ENCODE data around the gene MRPL1. TPM values are rescaled to one million over a fixed set of nuclear protein-coding genes. Genes with fewer than 3 reads are reported as not detected.
A peak's percentile ranks its signal among the peaks of the same experiment; 100 is the strongest.

MRPL1 gene
- polyA plus RNA-seq, 3 donors = 4.0 to 11.8 (median 10.7) TPM

- Histone ChIP-seq H3K4me1 (ENCODE audit: control insufficient read depth in 1 of 2, insufficient read depth in 2 of 2, low read length in 2 of 2) (peaks cover 35 to 36% of the 10 kb centered on the region in 2 donors), H3K27ac (ENCODE audit: low read depth in 1 of 2, low read length in 2 of 2) (peak overlapping the region; percentile 91 to 94), H2AFZ (ENCODE audit: insufficient read depth, low read depth, low read length, poor library complexity, severe bottlenecking) (peak overlapping the region; percentile 88), H3K9me3 (replicated peaks in 1 of 2; ENCODE audit: control insufficient read depth in 1 of 2, insufficient read depth in 1 of 2, low read length in 2 of 2) (no peaks in the 10 kb centered on the region), H3K36me3 (replicated peaks in 1 of 2; ENCODE audit: control insufficient read depth in 1 of 2, insufficient read depth in 2 of 2, low read length in 2 of 2) (no peaks in the 10 kb centered on the region), H3K9ac (ENCODE audit: insufficient read depth, low read length, poor library complexity, severe bottlenecking) (peak overlapping the region; percentile 93), H3K4me2 (replicated peaks; ENCODE audit: extremely low read depth, low read length, poor library complexity, severe bottlenecking) (peak overlapping the region; percentile 83), H3K4me3 (replicated peaks in 1 of 3; ENCODE audit: low read depth in 2 of 3, low read length in 3 of 3) (peak overlapping the region; percentile 66 to 95 (median 69)), H3K27me3 (ENCODE audit: control insufficient read depth in 2 of 2, insufficient read depth in 2 of 2, low read length in 2 of 2) (no peaks in the 10 kb centered on the region), H4K20me1 (ENCODE audit: insufficient read depth, low read length) (peaks cover 22% of the 10 kb centered on the region), H3K79me2 (ENCODE audit: insufficient read depth, low read length) (peaks cover 52% of the 10 kb centered on the region)
- Mint-ChIP-seq H3K9me3 (peaks cover 0 to 2% (median 0%) of the 10 kb centered on the region in 7 donors), H3K4me1 (peaks cover 37% of the 10 kb centered on the region), H3K27ac (peak overlapping the region; percentile 98 to 99 (median 99)), H3K4me3 (peak overlapping the region; percentile 96 to 97), H3K27me3 (ENCODE audit: low read depth in 3 of 3) (peaks cover 0 to 5% (median 2%) of the 10 kb centered on the region in 3 donors), H3K36me3 (peaks cover 0 to 2% of the 10 kb centered on the region in 2 donors)
- intact Hi-C loops (cut with micrococcal nuclease) = no loop called here
- no CpG with 5 or more reads among the region's 14 CpGs for WGBS (ENCODE audit: insufficient coverage)
- TF ChIP-seq, protein P1, sequence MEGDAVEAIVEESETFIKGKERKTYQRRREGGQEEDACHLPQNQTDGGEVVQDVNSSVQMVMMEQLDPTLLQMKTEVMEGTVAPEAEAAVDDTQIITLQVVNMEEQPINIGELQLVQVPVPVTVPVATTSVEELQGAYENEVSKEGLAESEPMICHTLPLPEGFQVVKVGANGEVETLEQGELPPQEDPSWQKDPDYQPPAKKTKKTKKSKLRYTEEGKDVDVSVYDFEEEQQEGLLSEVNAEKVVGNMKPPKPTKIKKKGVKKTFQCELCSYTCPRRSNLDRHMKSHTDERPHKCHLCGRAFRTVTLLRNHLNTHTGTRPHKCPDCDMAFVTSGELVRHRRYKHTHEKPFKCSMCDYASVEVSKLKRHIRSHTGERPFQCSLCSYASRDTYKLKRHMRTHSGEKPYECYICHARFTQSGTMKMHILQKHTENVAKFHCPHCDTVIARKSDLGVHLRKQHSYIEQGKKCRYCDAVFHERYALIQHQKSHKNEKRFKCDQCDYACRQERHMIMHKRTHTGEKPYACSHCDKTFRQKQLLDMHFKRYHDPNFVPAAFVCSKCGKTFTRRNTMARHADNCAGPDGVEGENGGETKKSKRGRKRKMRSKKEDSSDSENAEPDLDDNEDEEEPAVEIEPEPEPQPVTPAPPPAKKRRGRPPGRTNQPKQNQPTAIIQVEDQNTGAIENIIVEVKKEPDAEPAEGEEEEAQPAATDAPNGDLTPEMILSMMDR (IDR thresholded peaks at IDR 0.05) = no peak
- DNase-seq = peak; percentile 33 to 81 (median 57)
These were observed 41.7 kb upstream of the MRPL1 start for GRCh38 chr4:77820649-77821561.

DNA sequence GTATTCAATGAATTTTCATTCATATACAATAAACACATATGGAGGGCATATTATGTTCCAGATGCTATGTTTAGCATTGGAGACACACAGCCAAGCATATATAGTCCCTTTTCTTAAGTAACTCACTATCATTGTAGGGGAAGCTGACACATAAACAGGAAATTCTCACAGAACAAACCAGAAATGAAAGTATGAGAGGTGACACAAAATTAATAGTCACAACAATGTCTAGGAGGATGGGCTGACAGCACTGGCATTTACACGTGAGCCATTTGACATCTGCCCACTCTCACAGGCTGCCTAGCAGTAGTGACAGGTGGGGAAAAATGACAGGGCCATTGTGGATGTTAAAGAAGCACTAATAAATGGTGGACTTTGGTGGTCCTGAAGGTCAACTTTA lies 40.9 kb upstream of the MRPL1 start:
- H3K4me1 ChIP-seq (ENCODE audit: control insufficient read depth in 1 of 2, insufficient read depth in 2 of 2, low read length in 2 of 2) = peaks cover 35 to 36% of the 10 kb centered on the region in 2 donors
- no peaks in the 10 kb centered on the region for H3K36me3 ChIP-seq (replicated peaks in 1 of 2; ENCODE audit: control insufficient read depth in 1 of 2, insufficient read depth in 2 of 2, low read length in 2 of 2)
- H4K20me1 ChIP-seq (ENCODE audit: insufficient read depth, low read length) = peaks cover 13% of the 10 kb centered on the region
- no peaks in the 10 kb centered on the region for H3K27me3 ChIP-seq (ENCODE audit: control insufficient read depth in 2 of 2, insufficient read depth in 2 of 2, low read length in 2 of 2)
- no peaks in the 10 kb centered on the region for H3K9me3 ChIP-seq (replicated peaks in 1 of 2; ENCODE audit: control insufficient read depth in 1 of 2, insufficient read depth in 1 of 2, low read length in 2 of 2)
- intact Hi-C loops (cut with micrococcal nuclease) = no loop called here
- TF ChIP-seq, protein P1 (IDR thresholded peaks at IDR 0.05) = no peak
- DNase-seq = peak; percentile 69 to 86 (median 78)
- peaks cover 0 to 2% (median 0%) of the 10 kb centered on the region in 7 donors for H3K9me3 Mint-ChIP-seq
- peak overlapping the region; percentile 35 for H2AFZ ChIP-seq (ENCODE audit: insufficient read depth, low read depth, low read length, poor library complexity, severe bottlenecking)
- peak overlapping the region; percentile 49 to 91 for H3K27ac ChIP-seq (ENCODE audit: low read depth in 1 of 2, low read length in 2 of 2)
- no peak overlapping the region for H3K9ac ChIP-seq (ENCODE audit: insufficient read depth, low read length, poor library complexity, severe bottlenecking)
- H3K4me2 ChIP-seq (replicated peaks; ENCODE audit: extremely low read depth, low read length, poor library complexity, severe bottlenecking) = peak overlapping the region; percentile 83
- no CpG with 5 or more reads among the region's 1 CpG for whole genome bisulfite sequencing (ENCODE audit: insufficient coverage)
- H3K4me3 Mint-ChIP-seq = peak overlapping the region; percentile 20 to 60
- H3K4me3 ChIP-seq (replicated peaks in 1 of 3; ENCODE audit: low read depth in 2 of 3, low read length in 3 of 3) = peak overlapping the region in 1 of 3 experiments; percentile 95
- peaks cover 44% of the 10 kb centered on the region for H3K79me2 ChIP-seq (ENCODE audit: insufficient read depth, low read length)
- H3K27ac Mint-ChIP-seq = peak overlapping the region; percentile 64 to 99 (median 98)
- H3K27me3 Mint-ChIP-seq (ENCODE audit: low read depth in 3 of 3) = peaks cover 0 to 5% (median 2%) of the 10 kb centered on the region in 3 donors
- no peaks in the 10 kb centered on the region for H3K36me3 Mint-ChIP-seq
- H3K4me1 Mint-ChIP-seq = peaks cover 35% of the 10 kb centered on the region

Measured in CD14-positive monocyte (primary cell).